ENCODE results near the gene ATP7A. TPM values are rescaled to one million over a fixed set of nuclear protein-coding genes. Genes with fewer than 3 reads are reported as not detected.

Gene ATP7A
- total and polyA plus RNA-seq, 9 of the 15 experiments (the other 6 are each of a cell fraction or from before 2014, with no cell fraction given): 7.8 to 22.7 (median 11.6) TPM

DNA sequence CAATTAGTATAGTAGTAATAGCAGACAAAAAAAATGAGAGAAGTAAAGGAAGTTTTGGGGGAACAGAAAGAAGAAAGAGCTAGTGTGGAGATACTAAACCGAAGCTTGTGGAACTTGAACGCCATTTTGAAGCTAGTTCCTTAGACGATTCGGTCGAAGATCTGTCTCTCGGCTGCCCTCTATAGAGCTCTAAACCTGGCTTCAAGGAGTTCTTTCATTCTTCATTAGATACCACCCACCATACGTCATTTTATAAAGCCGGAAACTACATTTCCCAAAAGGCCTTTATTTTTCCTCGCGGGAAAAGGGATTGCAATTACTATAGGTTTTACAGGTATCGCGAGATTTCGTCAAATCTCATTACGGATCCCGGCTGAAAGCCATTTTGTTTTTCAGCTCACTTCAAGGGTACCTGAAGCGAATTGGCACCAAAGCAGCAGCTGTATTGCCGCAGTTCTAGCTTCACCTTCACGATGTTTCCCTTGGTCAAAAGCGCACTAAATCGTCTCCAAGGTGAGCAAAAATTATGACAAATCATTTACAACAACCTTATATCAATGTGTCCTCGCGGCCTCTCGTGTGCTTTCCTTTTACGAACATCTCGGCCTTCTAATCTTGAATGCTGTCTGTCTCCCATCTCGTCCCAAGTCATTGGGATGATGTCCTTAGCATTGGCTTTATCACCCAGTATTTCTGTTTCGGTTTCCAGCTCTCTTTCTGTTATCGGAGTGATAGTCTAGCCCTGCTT, 11.2 kb upstream of the ATP7A start, which contains the start of gene COX7B (continued):
- TF ChIP-seq YY1 (IDR thresholded peaks at IDR 0.05; ENCODE audit: borderline replicate concordance in 1 of 3, control insufficient read depth in 1 of 3, extremely low read depth in 1 of 3, insufficient read depth in 3 of 3, insufficient read length in 1 of 3, insufficient replicate concordance in 2 of 3, low read depth in 1 of 3, low read length in 2 of 3) (peak in 2 of 3 experiments; percentile 63 to 91), ASH1L (IDR thresholded peaks at IDR 0.05; ENCODE audit: borderline replicate concordance, low read depth, partially characterized antibody) (peak; percentile 48), HDAC3 (IDR thresholded peaks at IDR 0.05; ENCODE audit: borderline replicate concordance, partially characterized antibody) (peak; percentile 68), STAT5B (CRISPR knock-in tag; IDR thresholded peaks at IDR 0.05) (no peak), TCFL5 (CRISPR knock-in tag; conservative IDR thresholded peaks at IDR 0.05) (no peak), CBX3 (IDR thresholded peaks at IDR 0.05; ENCODE audit: borderline replicate concordance in 1 of 2, low read length in 2 of 2) (peak in 1 of 2 experiments; percentile 72; a peak in 2 of 3 replicates), GTF2E2 (tag; IDR thresholded peaks at IDR 0.05) (peak; percentile 39; the same call in 1 of the 2 replicates), MYNN (IDR thresholded peaks at IDR 0.05) (no peak), MYNN (CRISPR knock-in tag; IDR thresholded peaks at IDR 0.05) (no peak), C11orf30 (IDR thresholded peaks at IDR 0.05; ENCODE audit: low read depth) (peak; percentile 36), PHF8 (IDR thresholded peaks at IDR 0.05; ENCODE audit: borderline replicate concordance, low read length) (peak; percentile 68; the same call in 1 of the 2 replicates), POLR2G (IDR thresholded peaks at IDR 0.05; ENCODE audit: low read depth, low read length) (peak; percentile 49; the same call in 1 of the 2 replicates), FOXJ2 (tag; IDR thresholded peaks at IDR 0.05) (peak; percentile 56; the same call in 1 of the 2 replicates), RBM25 (IDR thresholded peaks at IDR 0.05; ENCODE audit: low read depth, low read length, severe bottlenecking) (peak; percentile 57), NFRKB (IDR thresholded peaks at IDR 0.05; ENCODE audit: low read depth) (peak; percentile 83), NR2C1 (IDR thresholded peaks at IDR 0.05) (no peak), NR2C1 (tag; IDR thresholded peaks at IDR 0.05) (no peak; the same call in 1 of the 2 replicates), NUFIP1 (IDR thresholded peaks at IDR 0.05; ENCODE audit: partially characterized antibody) (no peak), HDAC2 (IDR thresholded peaks at IDR 0.05) (0 out of 2 replicates have a peak, but pooled peaks have one; percentile 15), ESRRA (IDR thresholded peaks at IDR 0.05; ENCODE audit: borderline replicate concordance, low read depth) (peak; percentile 97)
- TF ChIP-seq, protein P1, sequence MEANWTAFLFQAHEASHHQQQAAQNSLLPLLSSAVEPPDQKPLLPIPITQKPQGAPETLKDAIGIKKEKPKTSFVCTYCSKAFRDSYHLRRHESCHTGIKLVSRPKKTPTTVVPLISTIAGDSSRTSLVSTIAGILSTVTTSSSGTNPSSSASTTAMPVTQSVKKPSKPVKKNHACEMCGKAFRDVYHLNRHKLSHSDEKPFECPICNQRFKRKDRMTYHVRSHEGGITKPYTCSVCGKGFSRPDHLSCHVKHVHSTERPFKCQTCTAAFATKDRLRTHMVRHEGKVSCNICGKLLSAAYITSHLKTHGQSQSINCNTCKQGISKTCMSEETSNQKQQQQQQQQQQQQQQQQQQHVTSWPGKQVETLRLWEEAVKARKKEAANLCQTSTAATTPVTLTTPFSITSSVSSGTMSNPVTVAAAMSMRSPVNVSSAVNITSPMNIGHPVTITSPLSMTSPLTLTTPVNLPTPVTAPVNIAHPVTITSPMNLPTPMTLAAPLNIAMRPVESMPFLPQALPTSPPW (CRISPR knock-in tag; IDR thresholded peaks at IDR 0.05): peak; percentile 49; the same call in 1 of the 2 replicates
- TF ChIP-seq, protein P2, sequence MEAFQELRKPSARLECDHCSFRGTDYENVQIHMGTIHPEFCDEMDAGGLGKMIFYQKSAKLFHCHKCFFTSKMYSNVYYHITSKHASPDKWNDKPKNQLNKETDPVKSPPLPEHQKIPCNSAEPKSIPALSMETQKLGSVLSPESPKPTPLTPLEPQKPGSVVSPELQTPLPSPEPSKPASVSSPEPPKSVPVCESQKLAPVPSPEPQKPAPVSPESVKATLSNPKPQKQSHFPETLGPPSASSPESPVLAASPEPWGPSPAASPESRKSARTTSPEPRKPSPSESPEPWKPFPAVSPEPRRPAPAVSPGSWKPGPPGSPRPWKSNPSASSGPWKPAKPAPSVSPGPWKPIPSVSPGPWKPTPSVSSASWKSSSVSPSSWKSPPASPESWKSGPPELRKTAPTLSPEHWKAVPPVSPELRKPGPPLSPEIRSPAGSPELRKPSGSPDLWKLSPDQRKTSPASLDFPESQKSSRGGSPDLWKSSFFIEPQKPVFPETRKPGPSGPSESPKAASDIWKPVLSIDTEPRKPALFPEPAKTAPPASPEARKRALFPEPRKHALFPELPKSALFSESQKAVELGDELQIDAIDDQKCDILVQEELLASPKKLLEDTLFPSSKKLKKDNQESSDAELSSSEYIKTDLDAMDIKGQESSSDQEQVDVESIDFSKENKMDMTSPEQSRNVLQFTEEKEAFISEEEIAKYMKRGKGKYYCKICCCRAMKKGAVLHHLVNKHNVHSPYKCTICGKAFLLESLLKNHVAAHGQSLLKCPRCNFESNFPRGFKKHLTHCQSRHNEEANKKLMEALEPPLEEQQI (IDR thresholded peaks at IDR 0.05): 0 out of 2 replicates have a peak, but pooled peaks have one; percentile 15

Data from K562 (cell line).